Measurements from ENCODE around the gene TNFRSF19.

Gene TNFRSF19

DNA sequence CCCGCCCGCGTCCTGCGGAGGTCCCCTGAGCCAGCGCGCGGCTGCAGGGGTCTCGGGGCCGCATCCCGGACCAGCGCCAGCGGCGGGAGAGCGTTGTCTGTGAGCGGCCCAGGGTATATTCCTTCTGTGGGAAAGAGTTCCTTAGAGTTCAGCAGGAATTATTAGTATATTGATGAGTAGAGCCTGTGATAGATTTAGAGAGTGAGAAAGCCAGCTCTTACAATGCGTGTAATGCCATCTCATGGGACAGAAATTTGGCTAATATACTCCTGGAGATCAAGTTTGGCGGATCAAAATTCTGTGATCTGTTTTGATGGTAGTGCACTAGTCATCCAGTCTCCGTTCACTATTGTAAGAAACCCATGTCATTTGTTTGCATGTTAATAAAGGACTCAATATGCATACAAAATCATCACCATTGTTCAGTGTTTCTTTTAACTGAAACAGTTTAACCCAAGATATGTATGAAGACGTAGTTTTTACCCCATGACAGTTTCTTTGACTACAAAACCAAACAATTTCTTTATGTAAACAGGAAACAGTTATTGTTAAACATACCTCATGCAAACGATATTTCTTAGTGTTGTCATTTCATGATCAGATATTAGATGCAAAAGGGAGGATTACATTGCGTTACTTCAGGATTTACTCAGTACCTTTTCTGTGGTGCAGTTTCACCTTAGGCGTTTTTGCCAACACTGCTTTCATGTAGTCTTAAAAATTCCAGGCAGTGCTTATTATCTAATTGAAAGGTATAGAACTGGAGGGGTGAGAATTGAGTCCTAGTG lies 9.9 kb downstream of the TNFRSF19 start:
- TF ChIP-seq, protein P1, sequence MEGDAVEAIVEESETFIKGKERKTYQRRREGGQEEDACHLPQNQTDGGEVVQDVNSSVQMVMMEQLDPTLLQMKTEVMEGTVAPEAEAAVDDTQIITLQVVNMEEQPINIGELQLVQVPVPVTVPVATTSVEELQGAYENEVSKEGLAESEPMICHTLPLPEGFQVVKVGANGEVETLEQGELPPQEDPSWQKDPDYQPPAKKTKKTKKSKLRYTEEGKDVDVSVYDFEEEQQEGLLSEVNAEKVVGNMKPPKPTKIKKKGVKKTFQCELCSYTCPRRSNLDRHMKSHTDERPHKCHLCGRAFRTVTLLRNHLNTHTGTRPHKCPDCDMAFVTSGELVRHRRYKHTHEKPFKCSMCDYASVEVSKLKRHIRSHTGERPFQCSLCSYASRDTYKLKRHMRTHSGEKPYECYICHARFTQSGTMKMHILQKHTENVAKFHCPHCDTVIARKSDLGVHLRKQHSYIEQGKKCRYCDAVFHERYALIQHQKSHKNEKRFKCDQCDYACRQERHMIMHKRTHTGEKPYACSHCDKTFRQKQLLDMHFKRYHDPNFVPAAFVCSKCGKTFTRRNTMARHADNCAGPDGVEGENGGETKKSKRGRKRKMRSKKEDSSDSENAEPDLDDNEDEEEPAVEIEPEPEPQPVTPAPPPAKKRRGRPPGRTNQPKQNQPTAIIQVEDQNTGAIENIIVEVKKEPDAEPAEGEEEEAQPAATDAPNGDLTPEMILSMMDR (conservative IDR thresholded peaks at IDR 0.05) = no peak
- peak overlapping the region; percentile 61; the same call in 1 of the 2 replicates for H3K27ac ChIP-seq

DNA sequence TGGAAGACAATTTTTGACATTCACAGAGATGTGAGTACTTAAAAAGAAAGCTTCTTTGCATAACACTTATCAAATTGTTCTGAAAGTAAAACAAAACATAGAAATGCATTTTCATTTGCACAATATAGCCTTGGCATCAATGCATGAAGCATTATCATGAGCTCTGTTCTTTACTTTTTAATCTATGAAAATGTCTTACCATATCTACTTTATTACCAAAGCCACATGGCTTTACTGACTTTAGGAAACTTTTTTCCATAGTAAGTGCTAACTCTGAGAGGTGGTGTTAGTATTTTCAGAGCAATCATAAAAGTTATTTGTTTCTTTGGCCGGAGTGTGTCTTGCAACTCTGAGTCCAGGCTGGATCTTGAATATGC lies 10.5 kb downstream of the TNFRSF19 start:
- TF ChIP-seq, protein P1 (conservative IDR thresholded peaks at IDR 0.05) = no peak
- no peak overlapping the region for H3K27ac ChIP-seq

DNA sequence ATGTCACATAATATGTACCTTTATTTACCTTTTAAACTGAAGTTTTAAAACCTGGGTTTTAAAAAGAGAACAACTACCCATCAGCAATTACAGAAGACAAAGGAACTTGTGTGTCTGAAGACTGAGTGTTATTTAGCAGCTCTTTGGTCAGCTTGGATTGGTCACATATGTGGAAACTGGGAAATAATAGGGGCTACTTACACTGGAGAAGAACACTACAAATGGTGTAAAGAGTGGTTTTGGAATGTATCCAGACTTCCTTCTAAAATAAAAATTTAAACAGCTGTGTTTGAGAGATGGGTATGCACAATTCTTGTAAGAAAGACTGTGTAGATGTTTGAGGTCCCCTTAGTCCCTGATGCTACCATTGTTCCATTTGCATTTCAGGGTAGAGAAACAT lies 13.3 kb downstream of the TNFRSF19 start:
- H3K27ac ChIP-seq = no peak overlapping the region
- TF ChIP-seq, protein P1 (conservative IDR thresholded peaks at IDR 0.05) = no peak

DNA sequence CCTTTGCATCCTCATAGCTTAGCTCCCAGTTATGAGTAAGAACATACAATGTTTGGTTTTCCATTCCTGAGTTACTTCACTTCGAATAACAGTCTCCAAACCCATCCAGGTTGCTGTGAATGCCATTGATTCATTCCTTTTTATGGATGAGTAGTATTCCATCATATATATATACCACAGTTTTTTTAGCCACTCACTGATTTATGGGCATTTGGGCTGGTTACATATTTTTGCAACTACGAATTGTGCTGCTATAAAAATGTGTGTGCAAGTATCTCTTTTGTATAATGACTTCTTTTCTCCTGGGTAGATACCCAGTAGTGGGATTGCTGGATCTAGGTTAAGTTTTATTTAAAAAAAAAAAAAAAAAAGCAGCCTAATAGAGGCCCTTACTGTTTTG lies 14.1 kb downstream of the TNFRSF19 start:
- TF ChIP-seq, protein P1 (conservative IDR thresholded peaks at IDR 0.05) = no peak
- H3K27ac ChIP-seq = no peak overlapping the region

DNA sequence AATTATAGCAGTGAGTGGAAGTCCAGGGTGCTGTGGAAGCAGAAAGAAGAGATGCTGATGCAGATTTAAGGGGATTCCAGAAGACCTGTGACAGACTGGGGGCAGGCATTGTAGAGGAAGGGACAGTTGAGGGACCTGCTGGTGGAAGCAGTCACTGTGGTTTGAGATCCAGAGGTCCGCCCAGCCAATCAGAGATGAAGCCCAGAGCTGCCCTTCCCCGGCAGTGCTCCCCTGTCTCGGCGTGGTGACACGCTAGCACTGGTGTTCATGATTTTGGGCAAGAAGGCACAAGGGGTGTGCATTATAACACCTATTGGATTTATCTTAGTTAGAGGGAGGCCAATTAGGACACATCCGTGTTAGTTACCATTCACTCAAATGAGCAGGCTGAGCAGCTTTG lies 16.1 kb downstream of the TNFRSF19 start:
- TF ChIP-seq, protein P1 (conservative IDR thresholded peaks at IDR 0.05) = no peak
- no peak overlapping the region for H3K27ac ChIP-seq

DNA sequence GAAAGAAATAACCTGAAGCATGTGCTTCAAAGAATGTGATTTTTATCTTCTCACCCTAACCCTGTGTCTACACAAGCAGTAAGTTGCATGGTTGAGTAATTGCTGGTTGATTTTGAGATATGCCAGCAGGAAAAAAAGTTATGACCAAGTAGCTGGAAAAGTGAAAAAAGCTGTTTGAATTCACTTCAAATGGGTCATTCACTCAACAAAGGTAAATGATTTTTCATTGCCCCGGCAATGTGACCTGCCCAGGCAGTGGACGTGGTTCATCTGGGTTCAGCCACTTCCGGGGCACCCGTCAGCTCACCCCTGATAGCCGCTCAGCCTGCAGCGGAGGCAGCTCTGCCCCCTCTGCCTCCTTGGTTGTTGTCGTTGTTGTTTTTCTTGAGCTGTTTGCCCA lies 18.5 kb downstream of the TNFRSF19 start:
- no peak overlapping the region for H3K27ac ChIP-seq
- TF ChIP-seq, protein P1 (conservative IDR thresholded peaks at IDR 0.05) = no peak

DNA sequence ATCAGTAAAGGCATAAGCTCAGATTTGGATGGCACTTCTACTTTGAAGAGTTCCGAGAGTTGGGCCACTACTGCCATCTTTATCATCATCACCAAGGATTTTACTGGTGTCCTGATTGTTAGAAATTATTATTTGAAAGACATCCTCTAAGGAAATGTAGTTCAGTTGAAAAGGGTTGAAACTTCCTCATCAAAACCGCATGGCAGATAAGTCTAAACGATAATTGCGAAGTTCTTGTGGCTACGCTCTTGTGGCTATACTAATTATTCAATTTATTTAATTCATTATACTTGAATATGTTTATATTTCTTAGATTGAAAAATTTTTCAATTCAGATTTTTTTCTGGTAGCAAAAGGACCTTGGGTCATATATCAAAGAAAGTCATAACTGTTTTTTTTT lies 22.4 kb downstream of the TNFRSF19 start:
- TF ChIP-seq, protein P1 (conservative IDR thresholded peaks at IDR 0.05) = no peak
- no peak overlapping the region for H3K27ac ChIP-seq
